Stimulated activated CD4-positive, alpha-beta T cell treated with anti-CD3 and anti-CD28 coated beads, Interleukin-1b, Interleukin-23, amount 100 ng/mL, for 24 hours (primary cell): ENCODE data around the gene PTMA.
"Not testable (repeated sequence)": the region's sequence is repeated elsewhere in the genome, so short reads cannot be mapped to it uniquely, and the experiment has no call there.

Experiments
- DNase-seq, 4 experiments: peaks; one replicate each; pipeline ENCODE4 v3.0.0-alpha.2; 2020; ENCODE audit warnings: low read depth in 4 of 4, low spot score in 1 of 4

The PTMA gene

GRCh38 chr2:231749016-231749415 lies 40.7 kb downstream of the PTMA start:
- not testable (repeated sequence) for DNase-seq

GRCh38 chr2:231751042-231751815 lies 42.9 kb downstream of the PTMA start:
- no peak for DNase-seq

GRCh38 chr2:231752061-231752460 lies 43.7 kb downstream of the PTMA start:
- DNase-seq, result no peak

DNA sequence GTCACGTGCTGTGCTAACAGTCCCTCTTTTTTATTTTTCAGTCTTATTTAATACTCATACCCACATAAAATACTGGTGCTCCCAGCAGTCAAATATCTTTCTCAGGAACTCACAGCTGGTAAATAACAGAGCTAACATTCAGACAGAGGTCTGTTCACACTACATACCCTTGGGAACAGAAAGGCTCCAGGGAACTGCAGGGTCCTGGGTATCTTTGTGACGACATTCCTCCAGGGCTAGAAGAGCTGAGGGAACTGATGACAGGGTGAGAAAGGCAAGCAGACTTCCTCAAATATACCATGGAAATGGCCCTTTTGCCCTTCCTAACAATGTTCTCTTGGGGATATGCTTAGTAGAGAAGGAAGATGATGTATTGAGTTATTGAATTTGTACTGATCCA lies 53.4 kb downstream of the PTMA start:
- no peak for DNase-seq
